NT2/D1 (cell line): Measurements from ENCODE around the gene OGG1.

Experiments used
- SUZ12 ChIP-seq: IDR thresholded peaks from 2 replicates; pipeline ENCODE4 v1.6.1; 2011; ENCODE audit not compliant: insufficient read length, insufficient read depth; ENCODE audit errors: extremely low read depth
- YY1 ChIP-seq: IDR thresholded peaks from 2 replicates; pipeline ENCODE4 v1.6.1; 2011; ENCODE audit not compliant: insufficient read length, insufficient read depth

- no peak for TF ChIP-seq SUZ12
- no peak for TF ChIP-seq YY1
Measured at GRCh38 chr3:9761919-9762318, 12.2 kb downstream of the OGG1 start.
